Neural crest cell (in vitro differentiated cells): ENCODE results near the gene TMEM229A. TPM values are rescaled to one million over a fixed set of nuclear protein-coding genes. Genes with fewer than 3 reads are reported as not detected.

Experiments used
- DNase-seq: peaks from one replicate; pipeline ENCODE4 v3.0.0; 2021; ENCODE audit warnings: low read depth, mixed read lengths, low spot score
- H3K27ac Mint-ChIP-seq: one replicate; pipeline ENCODE4 v1.8.0; 2021; ENCODE audit warnings: mild to moderate bottlenecking, mixed read lengths; ENCODE audit not compliant: unreplicated experiment
- H3K27me3 Mint-ChIP-seq: 2 replicates; pipeline ENCODE4 v1.8.0; 2021; ENCODE audit warnings: low read depth, mild to moderate bottlenecking, mixed read lengths
- H3K36me3 Mint-ChIP-seq: 2 replicates; pipeline ENCODE4 v1.8.0; 2021; ENCODE audit warnings: low read depth, mild to moderate bottlenecking, mixed read lengths
- H3K4me1 Mint-ChIP-seq: 2 replicates; pipeline ENCODE4 v1.8.0; 2021; ENCODE audit warnings: mixed read lengths
- H3K4me3 Mint-ChIP-seq: one replicate; pipeline ENCODE4 v1.8.0; 2021; ENCODE audit warnings: mild to moderate bottlenecking, mixed read lengths
- H3K9me3 Mint-ChIP-seq: 2 replicates; pipeline ENCODE4 v1.8.0; 2021; ENCODE audit warnings: mixed read lengths
- total RNA-seq: library from RNA; stranded (reverse); gene quantifications from 2 replicates; pipeline ENCODE4 v1.2.1, GENCODE V29; 2021
- TF ChIP-seq, protein P1 (sequence below): fragments of 200-600 bp; sonication (generic); conservative IDR thresholded peaks from 2 replicates; pipeline ENCODE4 v1.5.0; 2021; ENCODE audit warnings: antibody characterized with exemption, mild to moderate bottlenecking

Gene TMEM229A
- total RNA-seq, 1 donor from 2014 or later, result 10.3 TPM

DNA sequence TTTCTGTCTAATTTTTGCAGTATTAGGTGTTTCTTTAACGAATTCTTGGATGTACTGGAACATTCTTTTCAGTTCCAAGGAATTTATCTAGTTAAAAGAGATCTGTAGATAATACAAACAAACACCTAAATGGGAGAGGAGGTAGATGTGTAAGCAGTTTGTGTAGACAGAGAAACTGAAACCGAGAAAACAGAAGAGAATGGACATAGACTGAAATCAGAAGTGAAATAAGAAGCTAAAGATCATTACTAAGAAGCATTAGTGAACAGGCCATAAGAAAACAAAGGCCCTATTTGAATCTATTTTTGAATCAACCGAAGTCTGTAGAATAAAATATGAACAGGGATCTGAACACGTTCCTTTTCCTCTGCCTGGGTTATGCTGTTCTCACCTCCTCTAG lies 26.5 kb upstream of the TMEM229A start:
- Mint-ChIP-seq H3K4me1 (peaks cover 19% of the 10 kb centered on the region), H3K4me3 (no peak overlapping the region), H3K36me3 (peaks cover 3% of the 10 kb centered on the region), H3K27me3 (no peaks in the 10 kb centered on the region), H3K27ac (no peak overlapping the region), H3K9me3 (no peaks in the 10 kb centered on the region)
- DNase-seq, result no peak
- TF ChIP-seq, protein P1, sequence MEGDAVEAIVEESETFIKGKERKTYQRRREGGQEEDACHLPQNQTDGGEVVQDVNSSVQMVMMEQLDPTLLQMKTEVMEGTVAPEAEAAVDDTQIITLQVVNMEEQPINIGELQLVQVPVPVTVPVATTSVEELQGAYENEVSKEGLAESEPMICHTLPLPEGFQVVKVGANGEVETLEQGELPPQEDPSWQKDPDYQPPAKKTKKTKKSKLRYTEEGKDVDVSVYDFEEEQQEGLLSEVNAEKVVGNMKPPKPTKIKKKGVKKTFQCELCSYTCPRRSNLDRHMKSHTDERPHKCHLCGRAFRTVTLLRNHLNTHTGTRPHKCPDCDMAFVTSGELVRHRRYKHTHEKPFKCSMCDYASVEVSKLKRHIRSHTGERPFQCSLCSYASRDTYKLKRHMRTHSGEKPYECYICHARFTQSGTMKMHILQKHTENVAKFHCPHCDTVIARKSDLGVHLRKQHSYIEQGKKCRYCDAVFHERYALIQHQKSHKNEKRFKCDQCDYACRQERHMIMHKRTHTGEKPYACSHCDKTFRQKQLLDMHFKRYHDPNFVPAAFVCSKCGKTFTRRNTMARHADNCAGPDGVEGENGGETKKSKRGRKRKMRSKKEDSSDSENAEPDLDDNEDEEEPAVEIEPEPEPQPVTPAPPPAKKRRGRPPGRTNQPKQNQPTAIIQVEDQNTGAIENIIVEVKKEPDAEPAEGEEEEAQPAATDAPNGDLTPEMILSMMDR, result no peak

DNA sequence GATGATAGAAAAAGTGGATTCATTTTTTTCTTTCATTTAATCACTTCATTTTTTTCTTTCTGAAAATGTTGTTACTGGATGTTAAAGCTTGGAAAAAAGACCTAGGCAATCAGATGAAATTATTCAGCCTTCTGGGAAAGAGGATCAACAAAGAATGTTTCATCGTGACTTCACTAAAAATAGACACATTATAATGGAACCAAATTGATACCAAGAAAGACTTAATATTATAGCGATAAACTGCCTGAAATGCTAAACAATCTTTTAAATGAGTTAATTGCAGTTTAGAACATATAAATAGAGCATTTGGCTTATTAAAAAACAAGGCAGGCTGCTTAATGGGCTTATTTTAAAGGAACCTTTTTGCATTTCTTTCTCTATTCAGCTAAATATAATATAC lies 25.6 kb upstream of the TMEM229A start:
- H3K9me3 Mint-ChIP-seq, result no peaks in the 10 kb centered on the region
- TF ChIP-seq, protein P1, result no peak
- no peak overlapping the region for H3K4me3 Mint-ChIP-seq
- no peak overlapping the region for H3K27ac Mint-ChIP-seq
- peaks cover 19% of the 10 kb centered on the region for H3K4me1 Mint-ChIP-seq
- no peaks in the 10 kb centered on the region for H3K27me3 Mint-ChIP-seq
- DNase-seq, result no peak
- no peaks in the 10 kb centered on the region for H3K36me3 Mint-ChIP-seq

DNA sequence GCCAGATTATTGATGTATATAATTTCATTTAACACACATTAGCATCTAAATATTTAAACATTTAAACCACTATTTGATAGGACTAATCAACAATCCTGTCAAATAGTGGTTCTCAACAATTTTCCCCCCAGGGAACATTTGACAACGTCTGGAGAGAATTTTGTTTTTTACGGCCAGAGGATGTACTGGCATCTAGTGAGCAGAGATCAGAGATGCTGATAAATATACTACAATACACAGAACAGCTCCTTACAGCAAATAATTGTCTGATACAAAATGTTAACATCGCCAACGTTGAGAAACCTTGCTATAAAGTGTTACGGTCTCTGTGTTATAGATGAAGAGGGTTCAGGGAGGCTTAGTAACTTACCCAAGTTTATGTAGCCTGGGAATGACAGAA lies 25.0 kb upstream of the TMEM229A start:
- H3K9me3 Mint-ChIP-seq, result no peaks in the 10 kb centered on the region
- H3K4me3 Mint-ChIP-seq, result no peak overlapping the region
- peaks cover 19% of the 10 kb centered on the region for H3K4me1 Mint-ChIP-seq
- H3K36me3 Mint-ChIP-seq, result no peaks in the 10 kb centered on the region
- no peaks in the 10 kb centered on the region for H3K27me3 Mint-ChIP-seq
- no peak overlapping the region for H3K27ac Mint-ChIP-seq
- TF ChIP-seq, protein P1, result no peak
- DNase-seq, result no peak

DNA sequence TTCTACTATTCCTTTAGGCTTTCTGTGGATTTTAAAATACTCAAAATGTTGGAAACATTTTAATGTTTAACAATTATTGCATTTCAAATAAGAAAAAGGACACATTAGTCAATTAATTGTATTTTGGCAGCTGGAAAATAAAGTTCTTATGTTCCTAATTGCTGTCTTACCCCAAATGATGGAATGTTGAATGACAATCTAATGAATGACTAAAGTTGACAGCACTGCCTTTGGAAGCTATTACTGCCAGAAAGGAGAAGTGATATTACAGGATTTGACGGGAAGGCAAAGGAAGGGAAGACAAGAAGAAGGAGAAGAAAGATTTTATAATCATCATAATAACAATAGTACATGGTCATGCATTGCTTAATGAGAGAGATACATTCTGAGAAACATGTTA lies 23.4 kb upstream of the TMEM229A start:
- H3K27ac Mint-ChIP-seq, result no peak overlapping the region
- no peaks in the 10 kb centered on the region for H3K36me3 Mint-ChIP-seq
- peaks cover 15% of the 10 kb centered on the region for H3K4me1 Mint-ChIP-seq
- H3K9me3 Mint-ChIP-seq, result no peaks in the 10 kb centered on the region
- no peaks in the 10 kb centered on the region for H3K27me3 Mint-ChIP-seq
- TF ChIP-seq, protein P1, result no peak
- no peak for DNase-seq
- H3K4me3 Mint-ChIP-seq, result no peak overlapping the region

DNA sequence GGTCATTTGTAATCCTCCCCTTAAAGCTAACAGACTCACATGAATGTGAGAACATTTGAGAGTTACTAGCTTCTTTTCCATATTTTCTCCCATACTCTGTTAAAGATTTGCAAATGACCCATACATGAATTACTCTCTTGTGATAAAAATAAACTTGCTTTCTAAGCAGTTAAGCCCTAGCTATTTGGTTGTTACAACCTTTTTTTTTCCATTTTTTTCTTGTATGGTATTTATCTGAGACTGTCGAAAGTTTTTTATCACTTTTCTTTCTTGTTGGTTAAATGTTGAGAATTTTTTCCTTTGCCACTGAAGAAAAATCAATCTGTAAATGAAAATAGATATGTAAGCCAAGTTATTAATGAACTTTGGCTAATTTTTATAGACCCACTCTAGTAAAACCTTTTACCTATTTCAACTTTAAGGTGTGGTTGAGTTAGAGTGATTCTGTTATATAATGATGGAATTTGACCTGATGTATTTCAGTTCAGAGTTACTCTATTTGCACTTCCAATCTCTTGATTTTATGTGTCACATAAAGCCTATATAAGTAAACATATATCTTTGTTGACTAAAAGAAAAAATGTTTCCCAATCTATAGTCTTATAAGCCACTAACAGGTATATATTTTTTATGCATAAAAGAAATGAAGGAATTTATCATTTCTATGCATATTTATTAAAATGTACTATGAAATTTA lies 19.0 kb upstream of the TMEM229A start:
- Mint-ChIP-seq H3K9me3 (peaks cover 4% of the 10 kb centered on the region), H3K36me3 (no peaks in the 10 kb centered on the region), H3K4me1 (no peaks in the 10 kb centered on the region), H3K27ac (no peak overlapping the region), H3K27me3 (no peaks in the 10 kb centered on the region), H3K4me3 (no peak overlapping the region)
- TF ChIP-seq, protein P1, result no peak
- DNase-seq, result no peak
